ENCODE data around the gene PCYOX1L.

DNA sequence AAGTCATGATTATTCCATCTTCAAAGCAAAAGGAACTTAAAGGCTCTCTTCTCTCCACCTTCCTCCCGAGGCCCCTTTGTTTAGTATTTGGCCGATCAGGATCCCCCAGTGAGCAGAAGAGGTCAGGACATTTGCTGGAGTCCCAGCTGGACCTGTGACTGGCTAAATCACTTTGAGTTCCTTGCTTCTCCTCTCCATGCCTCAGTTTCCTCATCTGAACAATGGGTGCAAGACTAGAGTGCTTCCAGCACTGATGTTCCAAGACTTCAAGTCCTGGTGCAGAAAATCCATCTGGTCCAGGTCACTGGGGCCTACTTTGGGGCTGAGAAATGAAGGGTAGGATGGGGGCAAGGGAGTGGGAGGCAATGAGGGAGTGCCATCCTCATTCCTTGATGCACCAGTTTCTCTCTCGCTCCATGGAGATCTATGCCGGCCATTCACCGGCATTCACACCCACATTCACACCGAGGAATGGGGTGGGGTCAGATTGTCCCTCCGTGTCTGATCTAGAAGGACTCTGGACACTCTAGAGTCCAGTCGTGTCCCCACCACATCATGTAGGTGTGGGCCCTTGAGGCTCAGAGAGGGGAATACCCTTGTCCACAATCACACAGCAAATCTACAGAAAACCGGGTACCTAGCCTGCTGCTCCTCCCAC, 60.0 kb downstream of the PCYOX1L start:
- TF ChIP-seq POLR2A (IDR thresholded peaks at IDR 0.05; ENCODE audit: low read depth, low read length): no peak
- TF ChIP-seq TAF1 (IDR thresholded peaks at IDR 0.05; ENCODE audit: borderline replicate concordance, low read depth, low read length): no peak
- TF ChIP-seq POLR2AphosphoS5 (IDR thresholded peaks at IDR 0.05; ENCODE audit: low read depth, low read length): no peak

All from GM12892 (cell line).